Fibroblast of pulmonary artery (primary cell): ENCODE data around the gene FOXA3.
"Not testable (repeated sequence)": the region's sequence is repeated elsewhere in the genome, so short reads cannot be mapped to it uniquely, and the experiment has no call there.

Experiments used
- DNase-seq: peaks from one replicate; pipeline ENCODE4 v3.0.0-alpha.2; 2010; ENCODE audit warnings: low read depth
- H3K4me3 ChIP-seq: replicated peaks from 2 replicates; pipeline ENCODE4 v1.5.1; 2011; ENCODE audit warnings: low read depth, mild to moderate bottlenecking, control low read depth, low read length, moderate library complexity
- TF ChIP-seq, protein P1 (sequence below): IDR thresholded peaks from 2 replicates; pipeline ENCODE4 v1.5.1; 2011; ENCODE audit warnings: mild to moderate bottlenecking, control low read depth, low read length, inconsistent platforms; ENCODE audit errors: missing control alignments

Gene FOXA3

GRCh38 chr19:45864629-45865082, 530 bp downstream of the FOXA3 start:
- H3K4me3 ChIP-seq, result no peak overlapping the region
- TF ChIP-seq, protein P1, sequence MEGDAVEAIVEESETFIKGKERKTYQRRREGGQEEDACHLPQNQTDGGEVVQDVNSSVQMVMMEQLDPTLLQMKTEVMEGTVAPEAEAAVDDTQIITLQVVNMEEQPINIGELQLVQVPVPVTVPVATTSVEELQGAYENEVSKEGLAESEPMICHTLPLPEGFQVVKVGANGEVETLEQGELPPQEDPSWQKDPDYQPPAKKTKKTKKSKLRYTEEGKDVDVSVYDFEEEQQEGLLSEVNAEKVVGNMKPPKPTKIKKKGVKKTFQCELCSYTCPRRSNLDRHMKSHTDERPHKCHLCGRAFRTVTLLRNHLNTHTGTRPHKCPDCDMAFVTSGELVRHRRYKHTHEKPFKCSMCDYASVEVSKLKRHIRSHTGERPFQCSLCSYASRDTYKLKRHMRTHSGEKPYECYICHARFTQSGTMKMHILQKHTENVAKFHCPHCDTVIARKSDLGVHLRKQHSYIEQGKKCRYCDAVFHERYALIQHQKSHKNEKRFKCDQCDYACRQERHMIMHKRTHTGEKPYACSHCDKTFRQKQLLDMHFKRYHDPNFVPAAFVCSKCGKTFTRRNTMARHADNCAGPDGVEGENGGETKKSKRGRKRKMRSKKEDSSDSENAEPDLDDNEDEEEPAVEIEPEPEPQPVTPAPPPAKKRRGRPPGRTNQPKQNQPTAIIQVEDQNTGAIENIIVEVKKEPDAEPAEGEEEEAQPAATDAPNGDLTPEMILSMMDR, result no peak
- no peak for DNase-seq

- TF ChIP-seq, protein P1, result no peak
- no peak for DNase-seq
- H3K4me3 ChIP-seq, result no peak overlapping the region
Observed at GRCh38 chr19:45865269-45865948, 1.3 kb downstream of the FOXA3 start.

DNA sequence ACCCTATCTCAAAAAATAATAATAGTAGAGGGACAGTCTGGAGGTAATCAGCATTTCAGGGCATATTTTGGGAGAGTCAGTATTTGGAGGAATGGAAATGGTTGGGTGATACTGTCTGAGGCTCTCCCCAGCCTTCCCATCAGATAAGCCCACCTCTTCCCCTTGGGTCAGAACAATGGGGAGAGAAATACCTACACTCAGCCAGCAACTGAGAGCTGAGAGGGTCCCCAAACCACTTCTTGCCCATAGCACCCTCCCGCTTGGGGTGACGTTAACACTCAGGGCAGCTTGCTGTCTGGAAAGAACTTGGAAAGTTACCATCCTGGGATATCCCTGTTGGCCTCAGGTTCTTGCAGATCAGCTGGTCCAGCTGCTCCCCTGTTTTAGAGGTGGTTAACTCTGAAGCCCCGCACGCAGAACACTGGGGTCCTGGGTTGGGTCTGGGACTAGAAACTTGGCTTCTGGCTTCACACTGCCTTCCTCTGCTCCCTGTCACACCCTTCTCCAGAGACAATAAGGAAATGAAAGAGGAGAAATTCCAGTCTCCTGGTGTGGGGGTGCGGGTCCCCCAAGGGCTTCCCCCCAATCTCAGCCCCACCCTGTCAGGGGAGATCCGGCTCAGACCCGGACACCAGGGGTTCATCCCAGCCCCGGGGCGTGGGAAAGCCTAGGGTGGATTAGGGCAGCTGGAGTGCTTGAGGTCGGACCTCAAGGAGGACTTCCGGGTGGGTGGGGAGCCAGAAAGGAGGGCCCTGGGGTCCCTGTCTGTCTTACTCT, 2.5 kb downstream of the FOXA3 start:
- TF ChIP-seq, protein P1, result no peak
- H3K4me3 ChIP-seq, result no peak overlapping the region
- no peak for DNase-seq

DNA sequence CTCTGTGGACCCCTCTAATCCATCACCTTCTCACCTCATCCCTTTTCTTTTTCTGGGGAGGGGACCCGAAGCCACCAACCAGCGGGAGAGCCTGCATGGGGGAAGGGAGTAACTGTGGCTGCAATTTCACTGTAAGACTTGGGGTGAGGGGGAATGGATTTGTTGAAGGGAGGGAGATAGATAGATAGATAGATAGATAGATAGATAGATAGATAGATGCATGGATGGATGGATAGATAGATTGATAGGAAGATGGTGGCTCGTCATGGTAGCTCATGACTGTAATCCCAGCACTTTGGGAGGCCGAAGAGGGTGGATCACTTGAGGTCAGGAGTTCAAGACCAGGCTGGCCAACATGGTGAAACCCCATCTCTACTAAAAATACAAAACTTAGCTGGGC, 3.1 kb downstream of the FOXA3 start:
- not testable (repeated sequence) for DNase-seq, H3K4me3 ChIP-seq

- DNase-seq, result no peak
- TF ChIP-seq, protein P1, result no peak
- H3K4me3 ChIP-seq, result no peak overlapping the region
Observed at GRCh38 chr19:45870798-45871197, 6.7 kb downstream of the FOXA3 start.

DNA sequence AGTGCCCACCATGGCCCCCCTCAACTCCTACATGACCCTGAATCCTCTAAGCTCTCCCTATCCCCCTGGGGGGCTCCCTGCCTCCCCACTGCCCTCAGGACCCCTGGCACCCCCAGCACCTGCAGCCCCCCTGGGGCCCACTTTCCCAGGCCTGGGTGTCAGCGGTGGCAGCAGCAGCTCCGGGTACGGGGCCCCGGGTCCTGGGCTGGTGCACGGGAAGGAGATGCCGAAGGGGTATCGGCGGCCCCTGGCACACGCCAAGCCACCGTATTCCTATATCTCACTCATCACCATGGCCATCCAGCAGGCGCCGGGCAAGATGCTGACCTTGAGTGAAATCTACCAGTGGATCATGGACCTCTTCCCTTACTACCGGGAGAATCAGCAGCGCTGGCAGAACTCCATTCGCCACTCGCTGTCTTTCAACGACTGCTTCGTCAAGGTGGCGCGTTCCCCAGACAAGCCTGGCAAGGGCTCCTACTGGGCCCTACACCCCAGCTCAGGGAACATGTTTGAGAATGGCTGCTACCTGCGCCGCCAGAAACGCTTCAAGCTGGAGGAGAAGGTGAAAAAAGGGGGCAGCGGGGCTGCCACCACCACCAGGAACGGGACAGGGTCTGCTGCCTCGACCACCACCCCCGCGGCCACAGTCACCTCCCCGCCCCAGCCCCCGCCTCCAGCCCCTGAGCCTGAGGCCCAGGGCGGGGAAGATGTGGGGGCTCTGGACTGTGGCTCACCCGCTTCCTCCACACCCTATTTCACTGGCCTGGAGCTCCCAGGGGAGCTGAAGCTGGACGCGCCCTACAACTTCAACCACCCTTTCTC, 8.2 kb downstream of the FOXA3 start:
- no peak overlapping the region for H3K4me3 ChIP-seq
- DNase-seq, result no peak
- TF ChIP-seq, protein P1, result no peak

DNA sequence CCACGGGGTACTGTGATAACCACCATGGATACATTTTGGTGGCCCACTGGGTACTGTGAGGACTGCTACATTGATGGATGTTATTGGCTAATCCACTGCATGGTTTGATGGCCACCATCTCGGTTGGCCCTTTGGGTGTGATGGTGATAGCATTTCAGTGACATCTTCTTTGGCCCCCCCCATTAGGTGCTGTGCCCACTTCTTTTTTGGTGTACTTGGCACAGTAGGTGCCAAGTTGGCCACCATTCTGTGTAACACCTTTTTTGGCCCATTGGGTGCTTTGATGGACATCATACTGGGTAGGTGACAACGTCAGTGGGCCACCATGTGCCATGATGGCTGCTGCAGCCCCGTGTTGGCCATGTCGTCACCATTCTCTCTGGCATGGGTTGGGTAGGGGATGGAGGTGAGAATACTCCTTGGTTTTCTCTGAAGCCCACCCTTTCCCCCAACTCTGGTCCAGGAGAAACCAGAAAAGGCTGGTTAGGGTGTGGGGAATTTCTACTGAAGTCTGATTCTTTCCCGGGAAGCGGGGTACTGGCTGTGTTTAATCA, 9.2 kb downstream of the FOXA3 start:
- no peak for DNase-seq
- no peak overlapping the region for H3K4me3 ChIP-seq
- TF ChIP-seq, protein P1, result no peak
